Parathyroid adenoma (tissue), 2 donors: ENCODE measurements around the gene AKIRIN2.

Experiments used
- H2AFZ ChIP-seq: fragments of 300-600 bp; sonication (generic); one replicate; pipeline ENCODE4 v1.7.0; 2017; ENCODE audit warnings: antibody characterized with exemption, mild to moderate bottlenecking
- H3K27ac ChIP-seq: fragments of 300-600 bp; sonication (generic); one replicate; pipeline ENCODE4 v1.7.0; 2017
- H3K27me3 ChIP-seq: fragments of 300-600 bp; sonication (generic); one replicate; pipeline ENCODE4 v1.7.0; 2017; ENCODE audit warnings: low read length; ENCODE audit not compliant: control insufficient read depth, insufficient read depth
- H3K36me3 ChIP-seq: fragments of 300-600 bp; sonication (generic); one replicate; pipeline ENCODE4 v1.7.0; 2017; ENCODE audit warnings: low read length; ENCODE audit not compliant: control insufficient read depth, insufficient read depth
- H3K4me1 ChIP-seq: fragments of 300-600 bp; sonication (generic); one replicate; pipeline ENCODE4 v1.7.0; 2017; ENCODE audit warnings: control low read depth
- H3K4me2 ChIP-seq: fragments of 300-600 bp; sonication (generic); one replicate; pipeline ENCODE4 v1.7.0; 2017; ENCODE audit warnings: low read length
- H3K4me3 ChIP-seq: fragments of 300-600 bp; sonication (generic); one replicate; pipeline ENCODE4 v1.7.0; 2017; ENCODE audit warnings: low read depth, low read length
- H3K79me2 ChIP-seq: fragments of 300-600 bp; sonication (generic); one replicate; pipeline ENCODE4 v1.7.0; 2017; ENCODE audit warnings: control low read depth
- H3K9ac ChIP-seq: fragments of 300-600 bp; sonication (generic); one replicate; pipeline ENCODE4 v1.7.0; 2017; ENCODE audit warnings: mild to moderate bottlenecking
- H3K9me3 ChIP-seq: fragments of 300-600 bp; sonication (generic); one replicate; pipeline ENCODE4 v1.7.0; 2017; ENCODE audit warnings: low read length; ENCODE audit not compliant: control insufficient read depth
- TF ChIP-seq, protein P1 (sequence below): fragments of 300-600 bp; sonication (generic); IDR thresholded peaks from one replicate; pipeline ENCODE4 v1.7.0; 2017; ENCODE audit warnings: antibody characterized with exemption, mild to moderate bottlenecking
- donor health status: primary hyperparathyroidism.

AKIRIN2 gene

GRCh38 chr6:87633851-87634250 is 68.2 kb downstream of the AKIRIN2 start:
- no peaks in the 10 kb centered on the region for H3K4me1 ChIP-seq
- no peaks in the 10 kb centered on the region for H3K27me3 ChIP-seq

DNA sequence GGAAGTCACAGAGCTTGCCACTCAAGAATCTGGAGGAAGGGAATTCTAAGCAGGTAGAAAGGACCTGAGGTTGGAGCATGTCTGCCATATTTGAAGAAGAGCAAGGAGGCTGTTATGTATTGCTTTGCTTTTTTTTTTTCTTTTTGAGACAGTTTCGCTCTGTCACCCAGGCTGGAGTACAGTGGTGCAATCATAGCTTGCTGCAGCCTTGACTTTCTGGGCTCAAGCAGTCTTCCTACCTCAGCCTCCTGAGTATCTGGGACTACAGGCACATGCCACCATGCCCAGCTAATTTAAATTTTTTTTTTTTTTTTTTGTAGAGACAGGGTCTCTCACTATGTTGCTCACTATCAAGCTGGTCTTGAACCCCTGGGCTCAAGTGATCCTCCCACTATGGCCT is 71.3 kb downstream of the AKIRIN2 start:
- Histone ChIP-seq H3K4me1 (no peaks in the 10 kb centered on the region), H3K79me2 (no peaks in the 10 kb centered on the region), H3K4me3 (no peak overlapping the region), H3K4me2 (no peak overlapping the region), H3K27me3 (no peaks in the 10 kb centered on the region), H3K9ac (no peak overlapping the region), H3K27ac (no peak overlapping the region), H3K36me3 (no peaks in the 10 kb centered on the region), H2AFZ (no peak overlapping the region), H3K9me3 (no peaks in the 10 kb centered on the region)
- TF ChIP-seq, protein P1, sequence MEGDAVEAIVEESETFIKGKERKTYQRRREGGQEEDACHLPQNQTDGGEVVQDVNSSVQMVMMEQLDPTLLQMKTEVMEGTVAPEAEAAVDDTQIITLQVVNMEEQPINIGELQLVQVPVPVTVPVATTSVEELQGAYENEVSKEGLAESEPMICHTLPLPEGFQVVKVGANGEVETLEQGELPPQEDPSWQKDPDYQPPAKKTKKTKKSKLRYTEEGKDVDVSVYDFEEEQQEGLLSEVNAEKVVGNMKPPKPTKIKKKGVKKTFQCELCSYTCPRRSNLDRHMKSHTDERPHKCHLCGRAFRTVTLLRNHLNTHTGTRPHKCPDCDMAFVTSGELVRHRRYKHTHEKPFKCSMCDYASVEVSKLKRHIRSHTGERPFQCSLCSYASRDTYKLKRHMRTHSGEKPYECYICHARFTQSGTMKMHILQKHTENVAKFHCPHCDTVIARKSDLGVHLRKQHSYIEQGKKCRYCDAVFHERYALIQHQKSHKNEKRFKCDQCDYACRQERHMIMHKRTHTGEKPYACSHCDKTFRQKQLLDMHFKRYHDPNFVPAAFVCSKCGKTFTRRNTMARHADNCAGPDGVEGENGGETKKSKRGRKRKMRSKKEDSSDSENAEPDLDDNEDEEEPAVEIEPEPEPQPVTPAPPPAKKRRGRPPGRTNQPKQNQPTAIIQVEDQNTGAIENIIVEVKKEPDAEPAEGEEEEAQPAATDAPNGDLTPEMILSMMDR = no peak

More at GRCh38 chr6:87633851-87634250, 68.2 kb downstream of the AKIRIN2 start:
- H3K27ac ChIP-seq = no peak overlapping the region
- no peaks in the 10 kb centered on the region for H3K36me3 ChIP-seq
- H3K9ac ChIP-seq = no peak overlapping the region
- H3K4me2 ChIP-seq = no peak overlapping the region
- no peaks in the 10 kb centered on the region for H3K9me3 ChIP-seq
- TF ChIP-seq, protein P1 = no peak
- H3K79me2 ChIP-seq = no peaks in the 10 kb centered on the region
- H2AFZ ChIP-seq = no peak overlapping the region
- no peak overlapping the region for H3K4me3 ChIP-seq

GRCh38 chr6:87628881-87629280 is 73.2 kb downstream of the AKIRIN2 start:
- TF ChIP-seq, protein P1 = no peak
- Histone ChIP-seq H3K4me2 (no peak overlapping the region), H3K27me3 (no peaks in the 10 kb centered on the region), H3K4me1 (peaks cover 1% of the 10 kb centered on the region), H3K27ac (no peak overlapping the region), H3K4me3 (no peak overlapping the region), H3K79me2 (no peaks in the 10 kb centered on the region), H2AFZ (no peak overlapping the region), H3K9ac (no peak overlapping the region), H3K9me3 (no peaks in the 10 kb centered on the region), H3K36me3 (no peaks in the 10 kb centered on the region)

GRCh38 chr6:87628424-87628823 is 73.6 kb downstream of the AKIRIN2 start:
- TF ChIP-seq, protein P1 = no peak
- H3K9ac ChIP-seq = no peak overlapping the region
- no peak overlapping the region for H3K4me3 ChIP-seq
- no peaks in the 10 kb centered on the region for H3K79me2 ChIP-seq
- H3K9me3 ChIP-seq = no peaks in the 10 kb centered on the region
- no peak overlapping the region for H3K27ac ChIP-seq
- H3K36me3 ChIP-seq = no peaks in the 10 kb centered on the region
- H3K4me2 ChIP-seq = no peak overlapping the region
- H2AFZ ChIP-seq = no peak overlapping the region
- peaks cover 6% of the 10 kb centered on the region for H3K4me1 ChIP-seq
- no peaks in the 10 kb centered on the region for H3K27me3 ChIP-seq
